Endothelial cell of umbilical vein (primary cell): Measurements from ENCODE around the gene BNC1. TPM values are rescaled to one million over a fixed set of nuclear protein-coding genes. Genes with fewer than 3 reads are reported as not detected.

ENCODE experiments used
- BruUV-seq: library from RNA; stranded (reverse); fragments of 400-500 nt; replicated peaks from 2 replicates; lab custom pipeline; 2021; lab: Mats Ljungman, UMichigan
- CTCF ChIA-PET: fragments of 300-600, 350-600 bp; sonication (Branson Sonifier 250); formaldehyde crosslinking; loops from one replicate; lab custom pipeline; 2021; ENCODE audit warnings: antibody characterized with exemption, inconsistent platforms; lab: Charles Lee
- POLR2A ChIA-PET: fragments of 300-600, 350-600 bp; sonication (Branson Sonifier 250); formaldehyde crosslinking; loops from one replicate; lab custom pipeline; 2021; ENCODE audit warnings: antibody characterized with exemption, inconsistent platforms; lab: Charles Lee
- DNase-seq: peaks from one replicate; pipeline ENCODE4 v3.0.0-alpha.2; 2011; ENCODE audit warnings: low read depth, low spot score
- FAIRE-seq: peaks from 2 replicates; lab custom pipeline; 2011; peaks lifted over from hg19 to GRCh38; lab: Jason Lieb, UNC
- H2AFZ ChIP-seq: 2 replicates; pipeline ENCODE4 v1.6.0; 2012; ENCODE audit warnings: low read depth, low read length, control low read depth, inconsistent platforms
- H3K27ac ChIP-seq: 2 replicates; pipeline ENCODE4 v1.5.1; 2011; ENCODE audit warnings: low read depth, mild to moderate bottlenecking, control low read depth, low read length, moderate library complexity; ENCODE audit not compliant: insufficient read depth
- H3K27me3 ChIP-seq, 2 experiments: 2 replicates each; pipeline versions ENCODE4 v1.6.0 to v1.6.1; 2011; ENCODE audit warnings: low read length in 2 of 2, mixed read lengths in 1 of 2; ENCODE audit not compliant: control insufficient read depth in 2 of 2, insufficient read depth in 2 of 2
- H3K36me3 ChIP-seq, 2 experiments: 2 replicates in 1 of 2; 3 replicates in 1 of 2; pipeline ENCODE4 v1.5.1; 2011; ENCODE audit warnings: low read length in 2 of 2, mild to moderate bottlenecking in 1 of 2, moderate library complexity in 1 of 2; ENCODE audit not compliant: control insufficient read depth in 2 of 2, insufficient read depth in 2 of 2; ENCODE audit errors: extremely low read depth in 1 of 2
- H3K4me1 ChIP-seq: 3 replicates; pipeline ENCODE4 v1.5.1; 2011; ENCODE audit warnings: mild to moderate bottlenecking, low read length; ENCODE audit not compliant: control insufficient read depth, insufficient read depth; ENCODE audit errors: extremely low read depth
- H3K4me2 ChIP-seq: 2 replicates; pipeline ENCODE4 v1.6.1; 2011; ENCODE audit warnings: low read length, control low read depth, mixed read lengths; ENCODE audit not compliant: insufficient read depth
- H3K4me3 ChIP-seq, 3 experiments: fragments of 200-600 bp in 1 of 3; sonication (generic), shearing (Covaris generic) in 1 of 3; replicated peaks in 1 of 3; 2 replicates each; pipeline ENCODE4 v1.5.1; 2011 to 2016; ENCODE audit warnings: control low read depth in 3 of 3, low read length in 3 of 3, mild to moderate bottlenecking in 2 of 3, inconsistent platforms in 1 of 3, low read depth in 1 of 3, moderate library complexity in 1 of 3; ENCODE audit not compliant: insufficient read depth in 1 of 3
- H3K79me2 ChIP-seq: 2 replicates; pipeline ENCODE4 v1.6.0; 2012; ENCODE audit warnings: low read length, inconsistent platforms; ENCODE audit not compliant: control insufficient read depth, insufficient read depth
- H3K9ac ChIP-seq: replicated peaks from 2 replicates; pipeline ENCODE3; 2011; ENCODE audit warnings: low read length, control low read depth; ENCODE audit not compliant: insufficient read depth; ENCODE audit errors: extremely low read depth
- H3K9me1 ChIP-seq: replicated peaks from 3 replicates; pipeline ENCODE4 v1.6.0; 2011; ENCODE audit warnings: mild to moderate bottlenecking, low read length; ENCODE audit not compliant: control insufficient read depth, insufficient read depth; ENCODE audit errors: extremely low read depth
- H3K9me3 ChIP-seq: replicated peaks from 2 replicates; pipeline ENCODE4 v1.5.1; 2012; ENCODE audit warnings: low read length, inconsistent platforms; ENCODE audit not compliant: control insufficient read depth, insufficient read depth
- H4K20me1 ChIP-seq: replicated peaks from 2 replicates; pipeline ENCODE3; 2011; ENCODE audit warnings: mild to moderate bottlenecking, low read length; ENCODE audit not compliant: control insufficient read depth, insufficient read depth; ENCODE audit errors: extremely low read depth
- CTCF ChIP-seq, 2 donors: IDR thresholded peaks; 1 replicate in 1 of 2; 2 replicates in 1 of 2; pipeline ENCODE4 v1.5.1; 2011; ENCODE audit warnings: low read length in 2 of 2, mild to moderate bottlenecking in 2 of 2, moderate library complexity in 2 of 2, control low read depth in 1 of 2, inconsistent platforms in 1 of 2, low read depth in 1 of 2; ENCODE audit not compliant: insufficient read depth in 1 of 2; ENCODE audit errors: extremely low read depth in 1 of 2
- EZH2 ChIP-seq: IDR thresholded peaks from 2 replicates; pipeline ENCODE4 v1.6.1; 2012; ENCODE audit warnings: borderline replicate concordance, low read depth, mild to moderate bottlenecking, moderate library complexity, low read length, inconsistent platforms; ENCODE audit not compliant: severe bottlenecking
- FOS ChIP-seq: IDR thresholded peaks from 2 replicates; pipeline ENCODE4 v1.6.1; 2011; ENCODE audit warnings: mild to moderate bottlenecking, low read length, moderate library complexity, borderline replicate concordance; ENCODE audit not compliant: insufficient read depth
- GATA2 ChIP-seq: IDR thresholded peaks from 2 replicates; pipeline ENCODE4 v1.7.0; 2011; ENCODE audit warnings: low read depth, mild to moderate bottlenecking, moderate library complexity, mixed read lengths, low read length; ENCODE audit not compliant: insufficient read length, insufficient read depth
- JUN ChIP-seq: IDR thresholded peaks from 2 replicates; pipeline ENCODE4 v1.6.1; 2011; ENCODE audit warnings: borderline replicate concordance, low read depth; ENCODE audit not compliant: insufficient read length, insufficient read depth
- MYC ChIP-seq: IDR thresholded peaks from one replicate; pipeline ENCODE4 v1.6.1; 2011; ENCODE audit warnings: mild to moderate bottlenecking, low read depth, low read length
- POLR2A ChIP-seq: IDR thresholded peaks from 2 replicates; pipeline ENCODE4 v1.6.1; 2012; ENCODE audit warnings: low read depth, mild to moderate bottlenecking, control low read depth, low read length
- POLR2AphosphoS5 ChIP-seq: IDR thresholded peaks from 2 replicates; pipeline ENCODE4 v1.6.1; 2012; ENCODE audit warnings: low read depth, mild to moderate bottlenecking, control low read depth, low read length, moderate library complexity; ENCODE audit not compliant: insufficient read depth
- dilution Hi-C: fragments of 300-500 bp; cut with MboI; formaldehyde crosslinking; loops from one replicate; pipeline ENCODE4 v1.15.0; 2019; ENCODE audit warnings: low sequenced_read_pairs; ENCODE audit not compliant: extremely low pct_ligation_motif_present
- intact Hi-C: fragments of 100-400 bp; cut with micrococcal nuclease; formaldehyde crosslinking; loops from one replicate; pipeline ENCODE4 v1.10.0; 2022
- polyA plus RNA-seq, 4 experiments: library from polyadenylated mRNA; depleted of rRNA in 3 of 4; stranded (reverse) in 3 of 4; unstranded in 1 of 4; fragments of >200 nt; gene quantifications; 2 replicates each; pipeline versions ENCODE4 v1.2.1 to v1.2.3, GENCODE V29; 2011 to 2012; ENCODE audit warnings: missing spikeins in 1 of 4
- total RNA-seq: library from RNA; stranded (reverse); gene quantifications from 2 replicates; pipeline ENCODE4 v1.2.3, GENCODE V29; 2021
- TF ChIP-seq, protein P1 (sequence below): IDR thresholded peaks from 2 replicates; pipeline ENCODE4 v1.6.1; 2011; ENCODE audit not compliant: insufficient read depth, insufficient read length

Gene BNC1
- total and polyA plus RNA-seq, 2 donors (not counting 3 experiments of a cell fraction or from before 2014, with no cell fraction given), result 3.4 to 3.9 TPM

DNA sequence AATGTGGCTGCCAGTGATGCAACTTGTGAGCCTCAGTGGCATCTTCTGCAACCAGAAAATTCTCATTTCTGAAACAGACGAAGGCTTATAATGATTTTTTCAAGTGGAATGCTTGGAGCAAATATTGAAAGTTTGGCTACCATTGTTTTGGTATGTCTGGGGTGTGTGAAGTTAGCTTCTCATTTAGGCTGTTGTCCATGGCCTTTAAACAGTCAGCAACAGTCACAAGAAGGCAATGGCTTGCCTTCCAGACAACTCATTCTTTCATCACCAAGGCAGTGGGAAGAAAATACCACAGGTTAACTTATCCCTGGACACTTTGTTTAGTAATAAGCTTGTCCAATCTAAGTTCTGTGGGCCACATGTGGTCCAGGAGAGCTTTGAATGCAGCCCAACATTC is 4.7 kb upstream of the BNC1 start:
- Histone ChIP-seq H4K20me1 (no peaks in the 10 kb centered on the region), H3K9me1 (no peaks in the 10 kb centered on the region), H3K4me2 (no peak overlapping the region), H2AFZ (no peak overlapping the region), H3K9ac (no peak overlapping the region), H3K4me1 (peaks cover 30% of the 10 kb centered on the region), H3K27ac (no peak overlapping the region), H3K36me3 (no peaks in the 10 kb centered on the region), H3K4me3 (no peak overlapping the region), H3K9me3 (no peaks in the 10 kb centered on the region), H3K79me2 (no peaks in the 10 kb centered on the region), H3K27me3 (no peaks in the 10 kb centered on the region)
- no peak for DNase-seq
- TF ChIP-seq EZH2 (no peak), JUN (no peak), FOS (no peak), POLR2A (no peak)
- POLR2A ChIA-PET, result no interaction called here
- no TSS peak for BruUV-seq
- intact Hi-C loops (no loop called here), dilution Hi-C loops (no loop called here)
- CTCF ChIA-PET, result interaction anchor here (0.8 to 1.6 kb wide), 2 partner anchors 9 to 41 kb away, joined by 3 to 6 read pairs; no protein-coding TSS in a partner anchor
- FAIRE-seq, result no peak

GRCh38 chr15:83288381-83288801 is 3.9 kb upstream of the BNC1 start:
- peak overlapping the region; percentile 29 for H3K27ac ChIP-seq
- H3K4me2 ChIP-seq, result no peak overlapping the region
- H3K9me1 ChIP-seq, result no peaks in the 10 kb centered on the region
- no peaks in the 10 kb centered on the region for H3K27me3 ChIP-seq
- no peak overlapping the region for H3K4me3 ChIP-seq
- POLR2A ChIA-PET, result interaction anchor here (0.6 kb wide), 1 partner anchor 123 kb away, joined by 3 read pairs; no protein-coding TSS in a partner anchor
- no TSS peak for BruUV-seq
- H3K36me3 ChIP-seq, result no peaks in the 10 kb centered on the region
- H3K4me1 ChIP-seq, result peaks cover 30% of the 10 kb centered on the region
- H3K79me2 ChIP-seq, result peaks cover 2% of the 10 kb centered on the region
- no peak for TF ChIP-seq JUN
- TF ChIP-seq POLR2A, result no peak
- TF ChIP-seq EZH2, result no peak
- TF ChIP-seq MYC, result no peak
- no peak for TF ChIP-seq GATA2
- TF ChIP-seq FOS, result no peak
- no peak for TF ChIP-seq POLR2AphosphoS5
- TF ChIP-seq CTCF (IDR thresholded peaks at IDR 0.05; ENCODE audit: extremely low read depth in 1 of 2, insufficient read depth in 1 of 2, low read depth in 1 of 2, low read length in 2 of 2), result no peak
- TF ChIP-seq, protein P1, sequence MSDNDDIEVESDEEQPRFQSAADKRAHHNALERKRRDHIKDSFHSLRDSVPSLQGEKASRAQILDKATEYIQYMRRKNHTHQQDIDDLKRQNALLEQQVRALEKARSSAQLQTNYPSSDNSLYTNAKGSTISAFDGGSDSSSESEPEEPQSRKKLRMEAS, result no peak
- FAIRE-seq, result no peak
- DNase-seq, result no peak
- CTCF ChIA-PET, result interaction anchor here (0.6 to 1.8 kb wide), 3 partner anchors 10 to 301 kb away, joined by 3 to 10 read pairs (median 6); no protein-coding TSS in a partner anchor
- no peaks in the 10 kb centered on the region for H4K20me1 ChIP-seq
- intact Hi-C loops (no loop called here), dilution Hi-C loops (no loop called here)
- H3K9me3 ChIP-seq, result no peaks in the 10 kb centered on the region
- H3K9ac ChIP-seq, result no peak overlapping the region
- H2AFZ ChIP-seq, result no peak overlapping the region
